ENCODE measurements around the gene SLC39A13.

Gene SLC39A13

GRCh38 chr11:47403571-47403970 is 4.8 kb upstream of the SLC39A13 start:
- no peak for DNase-seq (ENCODE audit: low spot score)

DNA sequence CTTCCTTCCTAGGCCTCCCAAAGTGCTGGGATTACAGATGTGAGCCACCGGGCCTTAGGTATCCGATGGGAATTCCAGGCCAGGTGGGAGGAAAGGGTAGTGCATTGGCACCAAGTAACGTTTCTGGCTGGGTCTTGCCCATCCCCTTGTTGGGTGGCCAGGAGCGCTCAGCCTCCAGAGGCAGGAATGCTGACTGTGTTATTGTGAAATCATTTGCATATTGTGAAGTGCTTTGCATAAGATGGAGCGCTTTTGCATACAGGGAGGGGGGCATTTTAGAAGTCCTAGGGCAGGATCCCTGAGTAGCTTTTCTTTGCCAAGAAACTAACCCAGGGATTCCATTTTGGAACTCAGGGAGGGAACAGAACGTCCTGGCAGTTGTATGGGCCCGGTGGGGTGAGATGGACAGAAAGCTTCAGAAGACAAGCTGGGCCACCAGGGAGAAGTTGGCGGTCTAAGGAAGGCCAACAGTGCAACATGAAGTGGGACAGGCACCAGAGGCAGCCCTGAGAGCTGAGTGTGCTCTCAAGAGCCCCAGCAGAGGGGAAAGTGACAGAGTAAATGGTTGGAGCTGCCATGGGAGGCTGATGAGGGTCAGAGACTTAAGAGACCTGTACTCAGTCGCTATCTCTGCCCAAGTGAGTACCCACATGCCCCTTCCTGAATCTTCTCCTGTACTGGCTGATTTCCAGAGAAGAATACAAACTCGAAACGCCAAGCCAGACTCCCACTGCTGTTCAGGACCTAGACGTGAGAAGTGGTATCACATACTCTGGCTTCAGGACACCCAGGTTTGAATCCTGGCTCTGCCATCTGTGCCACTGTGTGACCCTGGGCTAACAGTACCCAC is 1.3 kb upstream of the SLC39A13 start:
- DNase-seq (ENCODE audit: low spot score), result no peak

DNA sequence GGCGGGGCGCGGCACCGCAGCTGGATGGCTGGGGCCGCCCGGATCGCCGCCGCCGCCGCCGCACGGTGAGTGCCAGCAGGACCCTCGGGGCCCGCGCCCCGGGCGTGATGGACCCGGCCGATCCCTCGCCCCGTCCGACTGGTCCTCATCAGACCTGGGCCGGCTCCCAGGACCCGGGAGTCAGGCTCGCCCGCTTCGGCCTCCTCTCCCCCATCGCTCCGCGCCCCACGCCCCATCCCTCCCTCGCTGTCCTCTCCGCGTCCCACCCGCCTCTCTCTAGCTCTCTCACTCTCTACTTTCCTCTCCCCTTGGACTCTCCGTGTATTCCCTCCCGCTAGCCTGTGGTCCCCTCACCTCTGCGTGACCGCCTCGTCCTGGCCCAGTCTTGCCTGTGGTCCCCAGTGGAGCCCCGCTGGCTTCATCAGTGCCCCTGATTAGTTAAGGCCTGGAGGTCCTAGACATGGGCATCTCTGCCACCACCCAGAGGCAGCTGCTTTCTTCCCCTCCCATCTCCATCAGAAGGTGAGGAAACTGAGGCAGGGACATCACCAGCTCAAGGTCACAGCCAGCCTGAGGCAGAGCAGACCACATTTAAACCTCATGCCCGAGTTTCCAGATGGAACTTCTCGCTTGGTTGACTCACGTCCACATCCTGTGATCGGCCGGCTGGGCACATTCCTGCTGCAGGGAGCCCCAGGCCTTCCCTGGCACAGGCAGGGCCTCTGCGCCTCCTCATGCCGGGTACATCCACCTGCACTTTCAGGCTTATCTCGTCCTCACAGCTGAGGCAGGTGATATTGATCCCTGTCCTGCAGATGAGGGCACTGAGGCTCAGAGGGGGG is 429 bp downstream of the SLC39A13 start:
- DNase-seq (ENCODE audit: low spot score), result peak; percentile 65

- no peak for DNase-seq (ENCODE audit: low spot score)
Measured at GRCh38 chr11:47409440-47410369, 1.3 kb downstream of the SLC39A13 start.

DNA sequence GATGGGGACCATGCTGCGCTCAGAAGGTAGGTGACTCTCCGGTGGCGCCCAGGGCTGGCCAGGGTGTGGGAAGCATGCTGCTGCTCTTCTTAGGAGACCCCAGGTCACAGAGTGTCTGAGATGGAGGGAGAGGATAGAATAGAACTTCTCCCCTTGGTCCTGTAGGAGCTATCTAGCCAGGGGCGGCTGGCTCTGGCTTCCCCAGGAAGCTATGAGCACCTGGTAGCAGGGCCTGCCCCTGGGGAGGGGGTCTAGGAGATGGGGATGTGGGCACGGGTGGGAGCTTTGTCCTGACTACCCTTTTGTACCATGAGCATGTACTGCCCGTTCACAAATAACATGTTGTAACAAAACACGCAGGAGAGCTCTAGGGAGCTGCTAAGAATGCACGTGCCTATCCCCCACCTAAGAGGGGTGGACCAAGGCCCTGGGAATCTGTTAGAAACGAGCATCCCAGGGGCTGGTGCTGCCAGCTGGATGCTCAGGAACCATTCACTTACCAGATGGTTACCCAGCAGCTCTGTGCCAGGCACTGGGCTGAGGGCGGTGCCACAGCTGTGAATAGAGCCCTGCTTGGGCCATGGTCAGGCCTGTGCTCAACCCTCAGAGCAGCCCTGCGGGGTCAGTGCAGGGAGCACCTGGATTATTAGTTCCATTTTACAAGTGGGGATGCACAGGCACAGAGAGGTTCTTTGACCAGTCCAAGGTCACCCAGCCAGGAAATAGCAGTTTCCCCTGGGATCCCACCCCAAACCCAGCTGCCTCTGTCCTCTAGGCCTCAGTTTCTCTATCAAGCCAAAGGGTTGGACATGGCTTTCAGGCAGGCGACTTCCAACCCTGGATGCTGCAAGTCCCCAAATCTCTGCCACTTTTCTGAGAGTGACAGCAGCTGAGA is 2.2 kb downstream of the SLC39A13 start:
- DNase-seq (ENCODE audit: low spot score), result no peak

DNA sequence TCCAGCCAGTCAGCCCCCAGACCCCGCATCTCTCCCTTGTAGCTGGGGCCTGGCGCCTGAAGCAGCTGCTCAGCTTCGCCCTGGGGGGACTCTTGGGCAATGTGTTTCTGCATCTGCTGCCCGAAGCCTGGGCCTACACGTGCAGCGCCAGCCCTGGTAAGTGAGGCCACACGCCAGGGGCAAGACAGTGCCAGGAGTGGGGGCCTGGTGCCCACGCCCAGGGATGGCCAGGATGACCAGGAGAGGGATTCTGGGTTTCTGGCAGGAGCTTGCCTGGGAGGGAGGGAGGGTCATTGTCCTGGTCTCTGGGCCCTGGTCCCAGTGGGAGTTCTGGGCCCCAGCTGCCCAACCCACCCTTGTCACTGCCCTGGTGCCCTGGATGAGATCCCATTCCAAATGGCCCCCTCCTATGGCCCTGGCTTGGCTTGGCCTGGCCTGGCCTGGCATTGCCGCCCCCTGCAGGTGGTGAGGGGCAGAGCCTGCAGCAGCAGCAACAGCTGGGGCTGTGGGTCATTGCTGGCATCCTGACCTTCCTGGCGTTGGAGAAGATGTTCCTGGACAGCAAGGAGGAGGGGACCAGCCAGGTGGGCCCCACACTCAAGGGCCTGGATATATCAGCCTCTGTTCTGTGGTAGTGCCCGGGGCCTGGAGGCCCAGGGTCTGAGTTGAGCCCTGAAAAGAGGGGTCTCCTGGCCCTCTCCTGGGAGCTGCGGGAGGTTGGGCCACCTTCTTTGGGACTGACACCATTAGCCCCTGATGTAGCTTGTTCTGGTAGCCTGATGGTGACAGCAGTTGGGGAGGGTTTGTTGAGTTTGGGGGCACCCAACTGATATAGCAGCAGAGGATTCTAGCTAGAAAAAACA is 3.7 kb downstream of the SLC39A13 start:
- DNase-seq (ENCODE audit: low spot score), result peak; percentile 32

DNA sequence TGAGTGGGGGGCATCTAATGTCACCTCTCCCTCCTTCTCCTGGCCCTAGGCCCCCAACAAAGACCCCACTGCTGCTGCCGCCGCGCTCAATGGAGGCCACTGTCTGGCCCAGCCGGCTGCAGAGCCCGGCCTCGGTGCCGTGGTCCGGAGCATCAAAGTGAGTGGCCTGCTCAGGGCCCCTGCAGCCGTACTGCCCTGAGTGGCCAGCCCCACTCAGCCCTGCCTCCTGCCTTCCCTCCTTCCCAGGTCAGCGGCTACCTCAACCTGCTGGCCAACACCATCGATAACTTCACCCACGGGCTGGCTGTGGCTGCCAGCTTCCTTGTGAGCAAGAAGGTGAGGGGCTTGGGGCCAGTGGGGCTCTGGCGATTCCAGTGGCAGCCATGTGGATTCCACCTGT is 5.0 kb downstream of the SLC39A13 start:
- no peak for DNase-seq (ENCODE audit: low spot score)

- DNase-seq (ENCODE audit: low spot score), result peak; percentile 22
Measured at GRCh38 chr11:47413908-47414684, 5.7 kb downstream of the SLC39A13 start.

DNA sequence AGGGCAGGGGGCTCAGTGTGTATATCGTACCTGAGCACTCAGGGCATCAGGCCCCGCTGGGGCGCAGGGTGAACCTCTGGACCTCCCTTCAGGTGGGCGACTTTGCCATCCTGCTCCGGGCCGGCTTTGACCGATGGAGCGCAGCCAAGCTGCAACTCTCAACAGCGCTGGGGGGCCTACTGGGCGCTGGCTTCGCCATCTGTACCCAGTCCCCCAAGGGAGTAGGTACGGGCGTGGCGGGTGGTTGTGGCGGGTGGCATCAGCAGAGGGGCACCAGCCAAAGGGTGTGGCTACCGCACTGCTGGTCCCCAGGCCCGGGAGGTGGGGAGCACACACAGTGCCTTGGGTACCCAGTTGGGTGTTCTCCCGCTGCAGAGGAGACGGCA is 6.3 kb downstream of the SLC39A13 start:
- DNase-seq (ENCODE audit: low spot score), result no peak

- DNase-seq (ENCODE audit: low spot score), result no peak
Measured at GRCh38 chr11:47415091-47415854, 6.9 kb downstream of the SLC39A13 start.

DNA sequence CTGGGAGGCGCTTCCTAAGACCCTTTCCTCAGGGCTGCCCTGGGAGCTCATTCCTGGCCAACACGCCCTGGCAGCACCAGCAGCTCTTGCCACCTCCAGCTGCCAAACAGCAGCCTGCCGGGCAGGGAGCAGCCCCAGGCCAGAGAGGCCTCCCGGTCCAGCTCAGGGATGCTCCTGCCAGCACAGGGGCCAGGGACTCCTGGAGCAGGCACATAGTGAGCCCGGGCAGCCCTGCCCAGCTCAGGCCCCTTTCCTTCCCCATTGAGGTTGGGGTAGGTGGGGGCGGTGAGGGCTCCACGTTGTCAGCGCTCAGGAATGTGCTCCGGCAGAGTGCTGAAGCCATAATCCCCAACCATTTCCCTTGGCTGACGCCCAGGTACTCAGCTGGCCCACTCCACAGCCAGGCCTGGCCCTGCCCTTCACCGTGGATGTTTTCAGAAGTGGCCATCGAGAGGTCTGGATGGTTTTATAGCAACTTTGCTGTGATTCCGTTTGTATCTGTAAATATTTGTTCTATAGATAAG is 7.6 kb downstream of the SLC39A13 start:
- peak; percentile 78 for DNase-seq (ENCODE audit: low spot score)

GRCh38 chr11:47417712-47418111 is 9.3 kb downstream of the SLC39A13 start:
- no peak for DNase-seq (ENCODE audit: low spot score)

GRCh38 chr11:47418454-47419259 is 10.3 kb downstream of the SLC39A13 start:
- no peak for DNase-seq (ENCODE audit: low spot score)

DNA sequence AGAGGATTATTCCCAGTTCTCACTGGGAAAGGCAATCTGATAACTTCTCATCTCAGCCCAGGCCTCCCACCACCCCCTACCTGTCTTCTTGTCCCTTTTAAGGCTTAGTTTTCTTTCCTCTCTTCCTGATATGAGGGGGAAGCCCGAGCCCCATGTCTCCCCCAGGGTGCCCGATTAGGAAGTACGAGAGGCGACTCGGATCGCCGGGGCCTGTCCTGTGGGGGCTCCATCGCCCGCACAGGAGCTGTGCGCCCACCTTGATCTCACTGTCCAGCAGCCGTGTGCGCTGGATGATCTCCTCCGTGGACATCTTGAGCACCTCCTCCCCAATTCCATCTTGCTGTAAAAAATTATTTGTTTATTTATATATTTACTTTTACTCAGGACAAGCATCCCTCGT is 17.2 kb downstream of the SLC39A13 start:
- DNase-seq (ENCODE audit: low spot score), result no peak

DNA sequence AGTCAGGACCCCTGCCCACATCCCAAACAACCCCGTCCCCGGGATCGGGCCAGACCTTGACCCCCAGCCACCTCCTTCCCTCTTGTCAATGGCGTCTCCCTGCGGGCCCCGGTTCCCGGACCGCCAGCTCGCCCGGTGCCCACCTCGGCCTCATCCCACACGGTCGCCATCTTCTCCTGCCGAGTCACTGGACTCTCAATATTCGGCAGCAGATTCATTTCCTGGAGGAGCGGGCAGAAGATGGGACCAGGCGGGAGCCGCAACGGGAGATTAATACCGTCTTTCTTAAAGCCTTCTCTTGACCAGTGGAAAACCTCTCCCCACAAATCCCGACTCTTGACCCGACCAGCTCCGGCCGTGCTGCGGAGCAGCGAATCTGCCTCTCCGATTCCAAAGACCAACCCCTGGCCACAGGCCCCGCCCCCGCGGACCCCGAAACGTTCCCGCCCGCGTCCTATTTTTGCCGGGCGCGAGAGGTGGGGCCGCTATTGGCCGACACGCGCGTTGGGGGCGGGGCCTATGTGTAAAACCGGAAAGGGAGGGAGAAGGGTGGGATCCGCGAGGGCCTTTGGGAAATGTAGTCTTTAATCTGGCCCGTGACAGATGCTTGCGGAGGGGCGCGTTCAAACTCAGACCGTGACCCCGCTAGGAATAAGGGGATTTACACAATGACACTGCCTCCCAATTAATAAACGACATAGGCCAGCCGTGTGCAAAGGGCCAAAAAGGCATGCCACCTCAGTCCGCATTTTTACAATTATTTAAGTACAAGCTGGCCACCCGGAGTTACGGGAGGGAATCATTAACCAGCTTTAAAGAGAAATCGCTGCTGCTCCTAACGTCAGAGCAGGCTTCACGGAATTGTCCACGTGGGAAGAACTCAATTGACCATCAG is 17.9 kb downstream of the SLC39A13 start, which contains the start of gene PSMC3:
Gene PSMC3, minus strand, starts transcription at position 378 of the 895 bp plus-strand sequence. Its CDS starts 160 bp downstream, at position 218.
- DNase-seq (ENCODE audit: low spot score), result peak; percentile 96

DNA sequence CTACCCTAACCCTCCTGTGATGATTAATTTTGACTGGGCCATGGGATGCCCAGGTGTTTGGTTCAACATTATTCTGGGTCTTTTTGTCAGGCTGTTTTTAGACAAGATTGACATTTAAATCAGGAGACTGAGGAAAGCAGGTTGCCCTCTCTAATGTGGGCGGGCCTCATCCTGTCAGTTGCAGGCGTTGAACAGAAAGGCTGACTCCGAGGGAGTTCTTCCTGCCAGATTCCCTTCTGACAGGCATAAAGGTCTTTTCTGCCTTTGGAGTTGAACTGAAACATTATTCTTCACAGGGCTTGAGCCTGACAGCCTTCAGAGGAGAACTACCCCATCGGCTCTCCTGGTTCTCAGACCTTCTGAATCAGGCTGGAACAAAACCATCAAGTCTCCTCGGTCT is 22.1 kb downstream of the SLC39A13 start:
- no peak for DNase-seq (ENCODE audit: low spot score)

Measured in SW480 (cell line).